Measurements from ENCODE around the gene POLD3.
"Not testable (repeated sequence)": the region's sequence is repeated elsewhere in the genome, so short reads cannot be mapped to it uniquely, and the experiment has no call there.

POLD3 gene

DNA sequence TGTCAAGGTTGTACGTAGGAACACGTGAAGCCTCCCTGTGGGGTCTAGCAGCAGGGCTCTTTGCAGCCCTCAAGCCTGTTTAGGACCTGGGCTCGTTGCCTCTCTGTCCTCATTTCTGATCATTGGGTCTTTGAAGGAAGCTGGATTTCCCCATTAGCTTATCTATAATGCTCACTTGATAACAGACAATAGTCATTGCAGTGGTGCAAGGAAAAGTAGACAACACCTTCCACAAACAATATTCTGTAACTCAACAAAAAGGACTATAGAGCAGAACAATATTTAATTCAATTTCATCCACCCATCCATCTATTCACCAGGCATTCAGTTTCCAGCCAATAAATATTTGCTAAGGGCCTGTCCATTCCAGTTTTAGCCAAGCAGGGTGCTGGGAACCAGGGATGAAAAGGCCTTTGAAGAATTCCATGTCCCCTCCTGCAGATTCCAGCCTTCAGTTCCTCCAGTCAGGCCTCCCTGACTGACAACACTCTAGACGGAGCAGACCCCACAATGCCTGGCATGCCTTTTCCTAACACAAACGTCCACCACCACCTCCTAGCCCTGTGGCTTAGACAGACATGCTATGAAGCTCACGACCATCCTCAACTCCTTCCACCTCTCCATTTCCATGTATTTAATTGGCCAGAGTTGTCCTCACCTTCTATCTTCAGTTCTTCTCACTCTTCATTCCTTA lies 12.7 kb upstream of the POLD3 start:
- no peak for FAIRE-seq
- no peak for DNase-seq (ENCODE audit: extremely low spot score, insufficient read length, low read depth)

DNA sequence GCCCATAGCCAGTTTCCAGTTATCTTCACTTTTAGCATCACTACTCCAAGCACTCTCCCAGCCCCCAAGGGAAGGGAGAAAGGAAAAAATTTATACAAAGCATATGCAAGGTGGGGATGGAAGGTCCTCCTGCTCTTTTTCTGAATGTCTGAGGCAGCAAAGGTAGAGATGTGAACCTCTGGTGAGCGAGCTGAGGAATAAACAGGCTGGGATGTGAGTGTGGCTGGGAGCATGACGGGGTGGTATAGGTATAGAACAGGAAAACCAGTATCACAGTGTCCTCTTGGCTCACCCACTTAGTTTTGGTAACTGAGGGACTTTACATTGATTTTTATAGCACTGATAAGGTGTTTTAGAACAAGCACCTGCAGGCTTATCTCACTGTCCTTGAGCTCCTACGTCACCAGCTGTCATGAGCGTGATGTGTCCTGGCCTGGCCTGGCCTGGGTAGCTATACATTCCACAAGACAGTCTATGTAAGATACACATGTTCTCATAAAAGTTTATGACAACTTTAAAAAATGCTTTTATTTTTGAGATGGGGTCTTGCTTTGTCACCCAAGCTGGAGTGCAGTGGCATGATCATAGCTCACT lies 10.3 kb upstream of the POLD3 start:
- DNase-seq (ENCODE audit: extremely low spot score, insufficient read length, low read depth) (no peak), FAIRE-seq (no peak)

DNA sequence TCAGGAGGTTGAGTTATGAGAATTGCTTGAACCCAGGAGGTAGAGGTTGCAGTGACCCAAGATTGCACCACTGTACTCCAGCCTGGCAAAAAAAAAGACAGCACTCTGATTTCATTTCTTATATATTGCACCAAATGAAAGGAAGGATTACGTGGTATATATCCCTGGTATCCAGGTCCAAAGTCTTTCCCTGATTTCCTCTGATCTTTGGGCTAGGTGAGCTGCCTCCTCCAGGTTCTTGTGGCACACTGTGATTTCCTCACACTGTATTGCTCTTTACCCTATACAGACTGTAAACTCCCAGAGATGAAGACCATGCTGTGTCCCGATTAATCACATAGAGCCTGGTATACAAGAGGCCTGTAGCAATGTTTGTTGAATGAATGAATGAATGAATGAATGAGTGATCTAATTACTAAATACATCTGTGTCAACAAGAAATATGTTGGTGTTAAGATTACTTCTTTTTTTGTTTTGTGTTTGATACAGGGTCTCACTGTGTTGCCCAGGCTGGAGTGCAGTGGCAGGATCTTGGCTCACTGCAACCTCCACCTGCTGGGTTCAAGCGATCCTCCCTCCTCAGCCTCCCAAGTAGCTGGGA lies 9.3 kb upstream of the POLD3 start:
- FAIRE-seq, result no peak
- DNase-seq (ENCODE audit: extremely low spot score, insufficient read length, low read depth), result no peak

DNA sequence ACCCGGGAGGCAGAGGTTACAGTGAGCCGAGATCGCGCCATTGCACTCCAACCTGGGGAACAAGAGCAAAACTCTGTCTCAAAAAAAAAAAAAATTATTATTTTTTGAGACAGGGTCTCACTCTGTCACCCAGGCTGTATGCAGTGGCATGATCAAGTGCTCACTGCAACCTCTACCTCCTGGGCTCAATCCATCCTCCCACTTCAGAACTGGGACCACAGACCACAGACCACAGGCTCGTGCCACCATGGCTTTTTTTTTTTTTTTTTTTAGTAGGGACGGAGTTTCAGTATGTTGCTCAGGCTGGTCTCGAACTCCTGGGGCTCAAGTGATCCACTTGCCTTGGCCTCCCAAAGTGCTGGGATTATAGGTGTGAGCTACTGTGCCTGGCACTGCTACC lies 1.9 kb upstream of the POLD3 start:
- not testable (repeated sequence) for DNase-seq (ENCODE audit: extremely low spot score, insufficient read length, low read depth); FAIRE-seq

DNA sequence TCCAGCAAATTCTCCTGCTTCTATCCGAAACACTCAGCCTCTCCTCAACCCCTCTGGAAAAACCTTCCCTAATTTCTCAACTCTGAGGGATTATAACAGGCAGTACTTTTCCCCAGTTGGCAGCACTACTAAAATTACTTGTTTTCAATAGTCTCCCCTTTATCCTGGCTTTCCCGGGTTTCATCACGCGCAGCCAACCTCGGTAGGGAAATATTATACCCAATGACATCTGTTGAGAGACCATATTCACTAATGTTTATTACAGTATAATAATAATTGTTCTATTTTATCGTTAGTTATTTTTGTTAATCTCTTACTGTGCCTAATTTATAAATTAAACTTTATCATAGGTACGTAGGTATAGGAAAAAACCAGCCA lies 330 bp upstream of the POLD3 start:
- DNase-seq (ENCODE audit: extremely low spot score, insufficient read length, low read depth), result no peak
- no peak for FAIRE-seq

DNA sequence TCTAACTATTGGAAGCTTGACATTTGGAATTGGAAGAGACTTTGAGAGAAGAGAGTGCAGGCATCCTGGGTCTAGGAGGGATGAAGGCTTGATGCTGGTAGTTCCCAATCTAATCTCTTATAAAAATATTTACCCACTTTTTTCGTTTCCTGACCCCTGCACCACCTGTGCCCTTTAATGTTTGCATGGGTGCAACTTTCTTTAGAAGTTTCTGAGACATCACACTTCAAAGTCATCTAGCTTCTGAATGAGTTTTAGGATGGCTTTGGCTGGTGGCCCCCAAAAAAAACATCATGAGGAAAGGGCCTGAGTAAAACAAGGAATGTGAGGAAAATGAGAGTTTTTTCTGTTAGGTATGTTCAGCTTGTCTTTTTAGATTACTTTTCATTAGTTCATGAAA lies 1.1 kb downstream of the POLD3 start:
- DNase-seq (ENCODE audit: extremely low spot score, insufficient read length, low read depth), result no peak
- no peak for FAIRE-seq

DNA sequence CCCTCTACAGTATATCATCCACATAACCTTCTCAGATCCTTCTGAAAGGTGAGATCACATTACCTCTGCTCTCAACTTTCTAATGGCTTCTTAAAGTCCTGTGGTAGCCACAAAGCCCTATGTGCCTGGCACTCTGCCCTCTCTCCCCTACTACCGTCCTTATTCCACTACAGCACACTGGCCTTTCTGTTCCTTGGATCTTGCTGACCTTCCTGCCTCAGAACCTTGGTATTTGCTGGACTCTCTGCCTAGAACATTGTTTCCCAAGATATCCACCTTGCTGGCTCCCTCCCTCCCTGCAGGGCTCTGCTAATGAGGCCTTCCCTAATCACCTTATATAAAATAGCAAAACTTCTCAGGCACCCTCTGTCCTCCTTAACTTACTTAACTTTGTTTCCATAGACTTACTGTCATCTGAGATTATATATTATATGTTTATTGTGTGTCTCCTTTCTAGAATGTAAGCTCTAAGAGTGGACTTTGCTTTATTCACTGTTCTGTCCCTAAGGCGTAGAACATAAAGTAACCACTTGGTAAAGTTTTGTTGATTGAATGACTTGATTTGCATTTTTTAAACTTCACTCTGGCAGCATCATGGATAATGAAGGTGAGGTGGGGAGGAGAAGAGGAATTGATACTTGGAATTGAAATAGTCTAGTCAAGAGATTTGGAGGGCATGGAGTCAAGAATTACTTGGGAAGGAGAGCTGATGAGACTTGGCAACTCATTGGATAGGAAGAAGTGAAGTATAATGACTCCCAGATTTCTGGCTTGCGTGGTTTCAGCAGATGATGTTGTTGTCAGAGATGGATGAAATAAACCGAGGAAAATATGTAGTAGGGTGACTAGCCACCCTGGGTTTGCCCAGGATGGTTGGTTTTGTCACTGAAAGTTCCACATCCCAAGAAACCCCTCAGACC lies 10.5 kb downstream of the POLD3 start:
- FAIRE-seq (no peak), DNase-seq (ENCODE audit: extremely low spot score, insufficient read length, low read depth) (no peak)

DNA sequence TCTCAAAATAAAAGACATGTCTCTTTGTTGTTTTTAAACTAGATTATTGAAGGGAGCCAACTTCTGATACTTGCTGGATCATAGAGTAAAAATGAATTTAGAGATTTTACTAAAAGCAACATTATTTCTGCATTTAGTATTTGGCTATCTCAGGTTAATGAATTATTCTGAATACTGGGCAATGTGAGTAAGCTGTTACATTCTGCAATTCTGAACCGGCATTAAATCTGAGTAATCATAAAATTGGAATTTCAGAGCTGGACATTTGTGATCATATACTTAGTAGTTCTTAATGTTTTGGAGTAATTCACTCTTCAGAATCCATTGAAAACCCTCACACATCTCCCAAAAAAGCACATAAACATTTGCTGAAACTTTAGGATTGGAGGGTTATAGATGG lies 11.5 kb downstream of the POLD3 start:
- no peak for FAIRE-seq
- no peak for DNase-seq (ENCODE audit: extremely low spot score, insufficient read length, low read depth)

DNA sequence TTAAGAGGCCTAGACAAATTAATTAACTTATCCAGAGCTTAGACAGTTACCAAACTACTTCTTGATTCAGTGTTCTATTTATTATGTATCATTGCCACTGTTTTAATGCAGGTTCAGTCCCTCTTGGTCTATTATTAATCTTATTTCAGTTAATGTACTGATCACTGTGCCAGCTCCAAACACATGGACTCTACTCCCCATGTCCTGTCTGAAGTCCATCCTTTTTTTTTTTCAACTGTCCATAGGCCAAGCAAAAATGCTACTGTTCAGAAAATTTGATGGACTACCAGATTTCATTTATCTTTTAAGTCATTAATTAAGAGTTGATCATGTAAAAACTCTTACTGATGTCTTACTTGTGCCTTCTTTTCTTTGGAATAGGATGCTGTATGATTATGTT lies 11.9 kb downstream of the POLD3 start:
- no peak for DNase-seq (ENCODE audit: extremely low spot score, insufficient read length, low read depth)
- no peak for FAIRE-seq

DNA sequence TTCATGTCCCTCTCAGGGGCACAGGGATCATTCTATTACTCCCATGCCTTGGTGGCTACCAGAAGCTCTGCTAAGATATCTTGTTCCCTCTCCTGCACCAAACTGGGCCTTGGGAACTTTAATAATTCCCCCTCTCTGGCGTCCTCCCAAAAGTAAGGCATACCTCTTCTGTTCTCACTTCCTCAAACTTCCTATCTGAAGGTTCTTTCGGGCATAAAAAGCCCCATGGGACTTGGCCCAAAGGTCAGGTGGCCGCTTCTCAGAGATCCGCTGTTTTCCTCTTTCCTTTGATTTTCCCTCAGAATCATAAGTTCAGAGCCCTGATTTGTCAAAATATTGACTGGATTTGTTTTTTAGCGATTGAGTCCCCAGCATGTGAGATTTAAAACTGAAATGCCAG lies 13.0 kb downstream of the POLD3 start:
- DNase-seq (ENCODE audit: extremely low spot score, insufficient read length, low read depth) (no peak), FAIRE-seq (no peak)

DNA sequence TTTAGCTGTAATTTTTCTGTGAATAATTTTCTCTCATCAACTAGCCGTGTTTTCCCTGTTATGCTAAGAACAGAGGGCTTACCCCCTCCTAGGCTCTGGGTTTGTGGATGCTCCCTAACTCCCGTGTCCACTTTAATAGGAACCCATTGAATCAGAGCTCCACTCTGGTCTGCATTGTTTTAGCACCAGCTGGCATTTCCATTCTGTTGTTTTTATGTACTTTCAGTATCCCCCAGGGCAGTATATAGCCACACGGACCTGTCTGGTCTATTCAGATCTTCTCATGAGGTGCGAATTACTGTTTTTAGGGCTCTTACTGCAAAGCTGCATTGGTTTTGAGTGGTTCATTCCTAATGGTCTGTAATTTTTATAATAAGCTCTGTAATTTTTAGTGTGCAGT lies 16.0 kb downstream of the POLD3 start:
- FAIRE-seq (no peak), DNase-seq (ENCODE audit: extremely low spot score, insufficient read length, low read depth) (no peak)

DNA sequence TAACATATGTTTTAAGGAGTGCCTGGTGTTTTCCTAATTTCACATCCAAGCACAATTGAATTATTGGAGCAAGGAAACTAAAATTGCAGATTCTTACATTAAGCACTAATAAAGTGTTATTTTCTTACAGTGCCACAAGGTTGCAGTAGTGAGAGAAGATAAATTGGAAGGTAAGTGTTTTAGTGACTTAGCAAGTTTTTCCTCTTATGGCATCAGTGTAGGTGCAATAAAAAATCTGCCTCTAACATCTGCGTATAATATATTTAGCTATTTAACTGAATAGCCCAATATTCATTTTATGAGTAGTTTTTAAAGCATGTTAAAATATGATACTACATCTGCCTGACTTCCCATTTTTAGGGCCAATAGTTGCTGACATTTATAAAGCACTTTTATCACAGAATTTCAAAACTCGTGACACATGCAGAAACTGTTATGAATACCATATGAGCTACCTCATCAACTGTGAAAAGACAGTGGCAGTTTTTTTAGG lies 19.0 kb downstream of the POLD3 start:
- no peak for DNase-seq (ENCODE audit: extremely low spot score, insufficient read length, low read depth)
- FAIRE-seq, result no peak

DNA sequence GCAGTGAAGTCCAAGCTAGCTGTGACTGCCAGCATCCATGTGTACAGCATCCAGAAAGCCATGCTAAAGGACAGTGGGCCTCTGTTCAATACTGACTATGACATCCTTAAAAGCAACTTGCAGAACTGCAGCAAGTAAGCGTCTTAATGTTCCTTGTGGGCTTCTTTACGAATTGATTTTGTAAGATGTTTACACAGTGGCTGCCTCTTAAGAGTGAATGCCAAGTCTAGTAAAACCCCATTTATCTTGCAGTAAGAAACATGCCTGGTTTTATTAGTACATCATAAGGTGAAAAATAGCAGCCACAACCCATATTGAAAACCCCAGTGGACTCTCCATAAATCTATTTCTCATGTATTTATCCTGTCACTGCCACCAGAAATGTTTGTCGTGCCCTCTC lies 20.5 kb downstream of the POLD3 start:
- FAIRE-seq (no peak), DNase-seq (ENCODE audit: extremely low spot score, insufficient read length, low read depth) (no peak)

DNA sequence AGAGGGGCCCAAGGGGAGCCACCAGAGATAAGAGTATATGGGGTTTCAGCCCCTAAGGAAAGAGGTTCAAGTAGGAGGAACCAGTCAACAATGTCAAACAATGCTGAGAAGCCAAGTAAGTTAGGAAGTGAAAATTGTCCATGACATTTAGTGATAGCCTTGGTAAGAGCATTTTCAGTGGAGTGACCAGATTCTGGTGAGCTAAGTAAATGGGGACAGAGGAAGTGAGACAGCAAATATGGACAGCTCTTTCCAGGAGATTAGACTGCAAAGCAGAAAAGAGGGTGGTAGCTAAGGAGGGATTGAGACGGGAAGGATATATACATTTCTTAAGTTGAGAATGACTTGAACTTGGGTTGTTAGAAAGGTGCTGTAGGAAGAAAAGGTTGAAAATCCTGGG lies 22.9 kb downstream of the POLD3 start:
- FAIRE-seq (no peak), DNase-seq (ENCODE audit: extremely low spot score, insufficient read length, low read depth) (no peak)

DNA sequence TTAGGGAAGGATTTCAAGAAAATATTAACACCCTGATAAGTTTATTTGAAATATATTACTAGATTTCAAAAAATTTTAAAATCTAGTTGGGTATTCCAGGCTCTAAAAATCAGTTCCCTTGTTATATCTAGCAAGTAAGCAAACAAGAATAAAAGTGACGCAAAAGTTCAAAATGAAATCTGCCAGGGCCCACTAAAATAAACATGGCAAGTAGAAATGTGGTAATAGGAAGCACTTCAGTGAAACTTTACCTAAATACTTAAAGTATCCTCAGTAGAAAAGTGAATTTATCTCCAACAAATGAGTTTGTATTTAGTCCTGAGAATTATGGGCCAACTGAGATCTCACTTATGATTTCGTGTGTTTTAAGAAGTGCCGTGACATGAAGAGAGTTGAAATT lies 23.6 kb downstream of the POLD3 start:
- DNase-seq (ENCODE audit: extremely low spot score, insufficient read length, low read depth) (no peak), FAIRE-seq (no peak)

DNA sequence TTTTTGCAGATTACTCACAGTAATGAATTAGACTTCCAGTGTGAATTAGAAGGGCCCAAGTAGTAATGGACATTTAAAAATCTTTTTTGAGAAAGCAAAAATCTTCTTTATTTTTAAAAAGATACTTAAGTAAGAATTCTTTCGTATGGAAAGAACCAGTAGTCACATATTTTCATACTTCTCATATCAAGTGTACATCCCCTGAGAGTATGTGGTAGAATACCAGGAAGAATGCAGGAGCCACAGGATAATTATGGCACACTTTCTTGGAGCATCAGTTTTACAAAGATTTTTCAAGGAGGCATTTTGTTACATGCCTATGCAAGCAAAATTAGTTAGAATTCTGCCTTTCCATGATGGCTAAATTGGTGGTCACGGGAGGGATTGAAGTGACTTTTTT lies 28.1 kb downstream of the POLD3 start:
- FAIRE-seq, result no peak
- DNase-seq (ENCODE audit: extremely low spot score, insufficient read length, low read depth), result no peak

DNA sequence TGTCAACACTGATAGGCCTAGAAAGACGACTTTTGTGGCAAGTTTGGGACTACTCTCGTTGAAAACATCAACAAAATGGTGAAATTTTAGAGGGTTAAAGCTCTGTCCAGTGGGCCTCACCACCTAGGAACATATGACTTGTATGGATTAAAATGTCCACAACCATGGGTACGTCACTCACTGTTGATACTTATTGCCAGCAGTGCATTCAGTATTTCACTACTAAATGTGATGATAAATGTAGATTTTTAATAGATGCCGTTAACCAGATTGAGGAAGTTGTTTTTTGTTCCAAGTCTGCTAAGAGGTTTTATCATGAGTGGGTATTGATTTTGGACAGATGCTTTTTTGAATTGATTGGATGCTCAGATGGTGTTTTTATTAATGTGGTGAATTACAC lies 33.7 kb downstream of the POLD3 start:
- FAIRE-seq (no peak), DNase-seq (ENCODE audit: extremely low spot score, insufficient read length, low read depth) (no peak)

DNA sequence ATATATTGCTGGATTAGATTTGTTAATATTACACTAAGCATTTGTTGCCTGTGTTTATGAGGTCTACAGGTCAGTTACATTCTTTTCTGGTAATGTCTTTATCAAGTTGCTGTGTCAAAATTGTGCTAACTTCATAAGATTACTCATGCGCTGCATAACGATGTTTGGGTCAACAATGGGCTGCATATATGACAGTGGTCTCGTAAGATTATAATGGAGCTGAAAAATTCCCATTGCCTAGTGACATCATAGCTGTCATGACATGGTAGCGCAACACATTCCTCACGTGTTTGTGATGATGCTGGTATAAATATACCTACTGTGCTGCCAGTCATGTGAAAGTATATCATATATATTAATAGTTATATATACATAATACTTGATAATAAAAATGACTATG lies 34.2 kb downstream of the POLD3 start:
- DNase-seq (ENCODE audit: extremely low spot score, insufficient read length, low read depth) (no peak), FAIRE-seq (no peak)

DNA sequence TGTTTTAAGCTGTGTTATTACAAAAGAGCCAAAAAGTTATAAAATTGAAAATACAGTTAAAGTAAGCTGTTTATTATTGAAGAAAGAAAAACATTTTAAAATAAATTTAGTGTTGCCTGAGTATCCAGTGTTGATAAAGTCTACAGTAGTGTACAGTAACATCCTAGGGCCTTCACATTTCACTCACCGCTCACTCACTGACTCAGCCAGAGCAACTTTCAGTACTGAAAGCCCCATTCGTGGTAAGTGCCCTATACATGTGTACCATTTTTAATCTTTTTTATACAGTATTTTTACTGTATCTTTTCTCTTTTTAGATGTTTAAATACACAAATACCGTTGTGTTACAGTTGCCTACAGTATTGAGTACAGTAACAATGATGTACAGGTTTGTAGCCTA lies 35.0 kb downstream of the POLD3 start:
- no peak for DNase-seq (ENCODE audit: extremely low spot score, insufficient read length, low read depth)
- FAIRE-seq, result peak; percentile 12

DNA sequence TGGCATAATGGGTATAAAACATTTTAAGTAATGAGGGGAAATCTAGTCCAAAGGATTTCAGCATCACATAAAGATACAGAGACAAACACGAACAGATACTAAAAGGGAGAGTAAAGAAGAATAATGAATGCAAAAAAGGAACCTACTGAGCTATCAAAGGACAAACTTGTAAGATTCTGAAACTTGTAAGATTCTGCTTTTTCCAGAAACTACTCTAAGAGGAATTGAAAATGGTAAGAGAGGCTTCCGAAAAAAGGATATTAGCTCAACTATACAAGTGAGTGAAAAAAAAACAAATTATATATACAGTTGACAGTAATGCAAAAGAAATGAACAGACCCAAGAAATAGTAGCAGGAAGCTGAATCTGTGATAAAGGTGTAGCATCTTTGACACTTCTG lies 37.7 kb downstream of the POLD3 start:
- FAIRE-seq (no peak), DNase-seq (ENCODE audit: extremely low spot score, insufficient read length, low read depth) (no peak)

All from GM18507 (cell line).